Sigmoid colon (tissue), 7 donors: Measurements from ENCODE around the gene SLC16A7. TPM values are rescaled to one million over a fixed set of nuclear protein-coding genes. Genes with fewer than 3 reads are reported as not detected.

Source experiments
- DNase-seq: peaks from one replicate; pipeline ENCODE4 v3.0.0-alpha.2; 2019
- H3K27ac ChIP-seq, 4 donors: fragments of 200-600 bp; sonication (generic); one replicate each; pipeline ENCODE4 v1.5.1; 2016 to 2019; ENCODE audit warnings: mild to moderate bottlenecking in 1 of 4
- H3K27me3 ChIP-seq, 3 donors: fragments of 200-600 bp; sonication (generic); one replicate each; pipeline ENCODE4 v1.5.1; 2019; ENCODE audit warnings: mild to moderate bottlenecking in 1 of 3
- H3K36me3 ChIP-seq, 4 donors: fragments of 200-600 bp; sonication (generic); one replicate each; pipeline ENCODE4 v1.5.1; 2016 to 2019
- H3K4me1 ChIP-seq, 4 donors: fragments of 200-600 bp; sonication (generic); one replicate each; pipeline ENCODE4 v1.5.1; 2017 to 2019
- H3K4me3 ChIP-seq, 4 donors: fragments of 200-600 bp; sonication (generic); one replicate each; pipeline ENCODE4 v1.5.1; 2017 to 2019; ENCODE audit warnings: mild to moderate bottlenecking in 2 of 4, moderate library complexity in 1 of 4
- H3K9me3 ChIP-seq, 4 donors: fragments of 200-600 bp in 3 of 4; sonication (generic) in 3 of 4; one replicate each; pipeline versions ENCODE4 v1.5.1 to v1.6.1; 2013 to 2019
- EP300 ChIP-seq, 4 donors: sonication (generic); formaldehyde crosslinking; IDR thresholded peaks; one replicate each; pipeline ENCODE4 v1.6.1; 2017; ENCODE audit warnings: antibody characterized with exemption in 4 of 4
- POLR2A ChIP-seq, 2 donors: fragments of 450-650 bp; IDR thresholded peaks; one replicate each; pipeline ENCODE4 v1.6.1; 2016; ENCODE audit warnings: antibody characterized with exemption in 2 of 2, mild to moderate bottlenecking in 2 of 2, moderate library complexity in 2 of 2
- POLR2AphosphoS5 ChIP-seq, 4 donors: sonication (generic); formaldehyde crosslinking; IDR thresholded peaks; one replicate each; pipeline ENCODE4 v1.6.1; 2017; ENCODE audit warnings: antibody characterized with exemption in 4 of 4
- WGBS, 2 donors: extraction: QIAGEN DNeasy Blood & Tissue Kit; methylation state at CpG; one replicate each; pipeline ENCODE4 v1.1.7; 2013; 5-methylcytosine and 5-hydroxymethylcytosine counted together
- intact Hi-C: fragments of 100-400 bp; cut with DNase I; formaldehyde crosslinking; loops from one replicate; pipeline ENCODE4 v1.15.1; 2023
- polyA plus RNA-seq, 3 donors: library from polyadenylated mRNA; stranded (reverse); fragments of 200-250 nt; gene quantifications; one replicate each; pipeline ENCODE4 v1.2.3, GENCODE V29; 2013
- total RNA-seq, 4 donors: library from RNA; depleted of rRNA; stranded (reverse); fragments of >200 nt; gene quantifications; one replicate each; pipeline ENCODE4 v1.1.0, GENCODE V29; 2016
- TF ChIP-seq, protein P1 (sequence below), 4 experiments: fragments of 450-650 bp in 3 of 4; fragments of 200-600 bp in 1 of 4; IDR thresholded peaks; one replicate each; pipeline ENCODE4 v1.5.1; 2016 to 2019; ENCODE audit warnings: antibody characterized with exemption in 4 of 4, mild to moderate bottlenecking in 3 of 4, moderate library complexity in 2 of 4
- donor health status: healthy with polysubstance abuse.
- donor health status: Bipolar disorder and iron deficiency.
- donor health status: healthy.

The SLC16A7 gene
- total and polyA plus RNA-seq, 7 donors: 0.46 to 38.8 (median 27.1) TPM

DNA sequence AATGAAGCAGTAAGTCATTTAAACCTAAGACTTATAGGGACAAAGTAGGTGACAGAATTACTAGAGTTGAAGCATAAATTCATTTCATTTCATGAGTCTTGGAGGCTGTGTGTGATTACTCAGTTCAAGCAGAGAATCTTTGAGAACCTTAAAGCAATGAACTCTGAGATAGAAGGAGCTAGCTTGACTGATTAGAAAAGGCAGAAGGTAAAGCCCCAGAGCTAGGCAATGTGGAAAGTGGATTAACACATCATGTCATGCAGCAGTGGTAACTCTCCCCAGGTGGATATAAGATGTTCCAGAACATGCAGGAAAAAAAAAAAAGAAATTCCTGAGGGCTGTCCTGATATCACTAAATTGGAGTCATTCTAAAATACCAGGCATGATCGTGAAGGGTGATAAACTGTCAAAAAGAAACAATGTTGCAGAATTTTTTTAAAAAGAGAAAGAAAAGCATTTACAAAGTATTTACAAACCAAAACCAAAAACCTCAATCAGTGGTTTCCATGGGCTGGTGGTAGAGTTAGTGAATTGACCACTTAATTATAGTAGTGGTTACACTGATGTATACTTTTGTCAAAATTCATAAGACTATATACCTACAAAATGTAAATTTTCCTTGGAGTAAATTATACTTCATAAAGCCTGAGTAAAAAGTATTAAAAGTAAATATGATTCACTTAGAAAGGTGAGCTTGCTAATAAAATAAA, 12.7 kb upstream of the SLC16A7 start:
- no peaks in the 10 kb centered on the region for H3K9me3 ChIP-seq
- TF ChIP-seq POLR2A (IDR thresholded peaks at IDR 0.05) (no peak), POLR2AphosphoS5 (IDR thresholded peaks at IDR 0.05) (no peak), EP300 (IDR thresholded peaks at IDR 0.05) (no peak)
- TF ChIP-seq, protein P1, sequence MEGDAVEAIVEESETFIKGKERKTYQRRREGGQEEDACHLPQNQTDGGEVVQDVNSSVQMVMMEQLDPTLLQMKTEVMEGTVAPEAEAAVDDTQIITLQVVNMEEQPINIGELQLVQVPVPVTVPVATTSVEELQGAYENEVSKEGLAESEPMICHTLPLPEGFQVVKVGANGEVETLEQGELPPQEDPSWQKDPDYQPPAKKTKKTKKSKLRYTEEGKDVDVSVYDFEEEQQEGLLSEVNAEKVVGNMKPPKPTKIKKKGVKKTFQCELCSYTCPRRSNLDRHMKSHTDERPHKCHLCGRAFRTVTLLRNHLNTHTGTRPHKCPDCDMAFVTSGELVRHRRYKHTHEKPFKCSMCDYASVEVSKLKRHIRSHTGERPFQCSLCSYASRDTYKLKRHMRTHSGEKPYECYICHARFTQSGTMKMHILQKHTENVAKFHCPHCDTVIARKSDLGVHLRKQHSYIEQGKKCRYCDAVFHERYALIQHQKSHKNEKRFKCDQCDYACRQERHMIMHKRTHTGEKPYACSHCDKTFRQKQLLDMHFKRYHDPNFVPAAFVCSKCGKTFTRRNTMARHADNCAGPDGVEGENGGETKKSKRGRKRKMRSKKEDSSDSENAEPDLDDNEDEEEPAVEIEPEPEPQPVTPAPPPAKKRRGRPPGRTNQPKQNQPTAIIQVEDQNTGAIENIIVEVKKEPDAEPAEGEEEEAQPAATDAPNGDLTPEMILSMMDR (IDR thresholded peaks at IDR 0.05): no peak
- H3K4me1 ChIP-seq: peaks cover 0 to 5% (median 0%) of the 10 kb centered on the region in 4 donors
- no peak overlapping the region for H3K27ac ChIP-seq
- intact Hi-C loops: no loop called here
- H3K4me3 ChIP-seq: no peak overlapping the region
- H3K27me3 ChIP-seq: no peaks in the 10 kb centered on the region
- no peak for DNase-seq
- H3K36me3 ChIP-seq: no peaks in the 10 kb centered on the region
- WGBS, 2 donors: 75 to 82% methylated on average over 1 of the region's 1 CpG

- Histone ChIP-seq H3K27me3 (no peaks in the 10 kb centered on the region), H3K4me3 (no peak overlapping the region), H3K9me3 (no peaks in the 10 kb centered on the region), H3K27ac (no peak overlapping the region), H3K4me1 (no peaks in the 10 kb centered on the region), H3K36me3 (no peaks in the 10 kb centered on the region)
- DNase-seq: no peak
- TF ChIP-seq, protein P1 (IDR thresholded peaks at IDR 0.05): no peak
- TF ChIP-seq EP300 (IDR thresholded peaks at IDR 0.05) (no peak), POLR2A (IDR thresholded peaks at IDR 0.05) (no peak)
- WGBS, 2 donors: 63 to 80% methylated on average over 1 of the region's 1 CpG
- intact Hi-C loops: no loop called here
Measured at GRCh38 chr12:59587710-59588109, 8.1 kb upstream of the SLC16A7 start.

GRCh38 chr12:59593761-59594160, 2.1 kb upstream of the SLC16A7 start:
- intact Hi-C loops: no loop called here
- TF ChIP-seq EP300 (IDR thresholded peaks at IDR 0.05) (no peak), POLR2A (IDR thresholded peaks at IDR 0.05) (no peak), POLR2AphosphoS5 (IDR thresholded peaks at IDR 0.05) (no peak)
- TF ChIP-seq, protein P1 (IDR thresholded peaks at IDR 0.05): no peak
- H3K36me3 ChIP-seq: no peaks in the 10 kb centered on the region
- no peaks in the 10 kb centered on the region for H3K27me3 ChIP-seq
- H3K9me3 ChIP-seq: no peaks in the 10 kb centered on the region
- no peak overlapping the region for H3K27ac ChIP-seq
- H3K4me3 ChIP-seq: no peak overlapping the region
- DNase-seq: no peak
- WGBS, 2 donors: 94 to 96% methylated on average over 1 of the region's 1 CpG
- peaks cover 0 to 22% (median 8%) of the 10 kb centered on the region in 4 donors for H3K4me1 ChIP-seq

DNA sequence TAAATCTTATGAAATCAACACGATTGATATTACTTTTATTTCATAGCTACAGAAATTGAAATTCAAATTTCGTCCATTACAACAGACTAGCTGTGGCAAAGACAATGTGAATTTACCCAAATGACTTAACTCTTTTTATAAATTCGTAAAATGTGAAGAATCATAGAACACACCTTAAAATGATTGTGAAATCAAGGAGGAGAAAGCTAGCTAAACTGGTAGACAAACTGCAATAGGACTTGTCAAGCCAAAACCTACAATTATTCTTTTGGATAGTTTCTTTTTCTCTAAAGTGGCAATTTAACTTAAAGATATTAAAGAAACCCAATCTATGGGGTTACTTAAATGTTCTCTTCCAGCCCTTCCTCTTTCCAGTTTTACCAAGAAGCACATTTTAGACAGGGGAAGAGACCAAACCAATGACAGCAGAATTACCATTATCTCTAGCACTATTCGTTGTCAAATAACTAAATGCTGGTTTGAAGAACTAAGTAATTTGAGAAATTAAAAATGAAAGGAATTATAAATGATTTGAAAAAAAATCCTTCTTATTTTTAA, 807 bp upstream of the SLC16A7 start:
- Histone ChIP-seq H3K27ac (peak overlapping the region; percentile 94 to 99 (median 97)), H3K4me1 (peaks cover 0 to 22% (median 8%) of the 10 kb centered on the region in 4 donors), H3K9me3 (no peaks in the 10 kb centered on the region), H3K36me3 (no peaks in the 10 kb centered on the region), H3K4me3 (peak overlapping the region; percentile 60 to 79 (median 68)), H3K27me3 (no peaks in the 10 kb centered on the region)
- intact Hi-C loops: loop anchor here (5.0 kb wide), 1 partner anchor 678 kb away; no protein-coding TSS in a partner anchor
- TF ChIP-seq POLR2A (IDR thresholded peaks at IDR 0.05): no peak
- no peak for TF ChIP-seq POLR2AphosphoS5 (IDR thresholded peaks at IDR 0.05)
- TF ChIP-seq, protein P1 (IDR thresholded peaks at IDR 0.05): no peak
- no peak for TF ChIP-seq EP300 (IDR thresholded peaks at IDR 0.05)
- DNase-seq: no peak
- 35 to 63% methylated on average over 4 of the region's 4 CpGs for WGBS, 2 donors
